ENCODE data around the gene GIGYF2. TPM values are rescaled to one million over a fixed set of nuclear protein-coding genes. Genes with fewer than 3 reads are reported as not detected.

The GIGYF2 gene
- total RNA-seq, 1 experiment from 2014 or later: 58.0 TPM

DNA sequence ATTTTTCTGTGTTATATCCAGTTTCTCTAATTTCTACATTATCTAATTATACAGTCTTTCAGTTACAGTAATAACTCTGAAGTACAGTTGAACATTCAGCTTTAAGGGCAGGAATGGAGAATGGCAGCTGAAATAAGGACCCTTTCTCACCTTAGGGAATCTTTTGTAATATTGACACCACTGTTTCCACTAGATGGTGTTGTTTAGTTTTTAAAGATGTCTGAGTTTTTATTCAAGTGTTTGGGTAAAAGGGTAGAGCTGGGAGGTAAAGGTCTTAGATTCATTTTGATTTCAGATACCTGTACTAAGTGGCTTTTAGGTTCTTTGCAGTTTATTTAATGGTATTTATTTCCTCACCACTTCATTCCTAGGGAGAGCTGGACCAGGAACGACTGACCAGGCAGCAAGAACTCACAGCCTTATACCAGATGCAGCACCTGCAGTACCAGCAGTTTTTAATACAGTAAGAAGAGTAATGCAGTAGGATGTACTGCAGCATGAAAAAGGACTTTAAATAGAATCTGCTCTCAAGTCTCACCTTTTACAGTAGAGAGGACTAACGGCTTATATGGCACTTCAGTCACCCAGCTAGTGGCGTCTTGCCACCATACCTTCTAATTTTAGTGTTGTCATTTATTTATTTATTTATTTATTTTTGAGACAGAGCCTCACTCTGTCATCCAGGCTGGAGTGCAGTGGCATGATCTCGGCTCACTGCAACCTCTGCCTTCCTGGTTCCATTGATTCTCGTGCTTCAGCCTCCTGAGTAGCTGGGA, 112.4 kb downstream of the GIGYF2 start:
- no peak for DNase-seq (ENCODE audit: low spot score)

DNA sequence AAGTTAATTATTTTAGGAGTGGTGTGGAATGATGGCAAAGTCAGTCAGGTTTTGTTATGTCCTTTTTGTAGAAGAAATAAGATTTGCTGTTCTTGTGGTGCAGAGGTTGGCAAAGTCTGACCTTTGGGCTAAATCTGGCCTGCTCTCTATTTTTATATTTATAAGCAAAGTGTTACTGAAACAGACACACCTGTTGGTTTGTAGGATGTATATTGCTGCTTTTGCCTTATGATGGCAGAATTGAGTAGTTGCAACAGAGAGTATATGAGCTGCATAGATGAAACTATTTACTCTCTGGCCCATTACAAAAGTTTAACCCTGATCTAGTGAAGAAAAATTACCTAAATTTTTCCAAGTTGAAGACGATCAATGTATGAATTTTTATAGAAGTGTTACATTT, 113.3 kb downstream of the GIGYF2 start:
- DNase-seq (ENCODE audit: low spot score): no peak

DNA sequence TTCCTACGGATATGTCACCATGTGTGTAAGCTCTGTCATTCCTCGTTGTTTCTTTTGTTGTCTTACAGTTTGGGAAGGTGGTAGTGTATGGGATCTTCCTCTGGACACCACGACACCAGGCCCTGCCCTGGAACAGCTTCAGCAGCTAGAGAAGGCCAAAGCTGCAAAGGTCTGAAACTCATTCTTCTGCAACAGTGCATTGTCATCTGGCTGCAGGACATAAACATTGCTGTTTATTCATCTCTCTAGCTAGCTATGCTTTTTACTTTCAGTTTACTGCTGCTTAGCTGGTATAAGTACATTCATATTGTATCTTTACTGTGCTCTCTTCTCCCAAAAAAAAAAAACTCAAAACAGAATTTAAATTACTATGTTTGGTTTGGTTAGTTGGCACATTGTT, 118.4 kb downstream of the GIGYF2 start:
- no peak for DNase-seq (ENCODE audit: low spot score)

DNA sequence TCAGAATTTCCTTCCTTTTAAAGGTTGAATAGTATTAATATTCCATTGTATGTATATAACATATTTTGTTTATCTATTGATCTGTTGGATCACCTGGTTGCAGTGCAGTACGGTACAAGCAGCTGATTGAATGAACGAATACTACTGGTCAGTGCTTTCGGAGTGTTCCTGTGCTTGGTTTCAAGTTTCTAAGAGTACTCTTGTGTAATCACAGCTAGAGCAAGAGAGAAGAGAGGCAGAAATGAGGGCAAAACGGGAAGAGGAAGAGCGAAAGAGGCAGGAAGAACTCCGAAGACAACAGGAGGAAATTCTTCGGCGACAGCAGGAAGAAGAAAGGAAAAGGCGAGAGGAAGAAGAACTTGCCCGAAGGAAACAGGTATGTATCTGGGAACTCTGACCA, 119.5 kb downstream of the GIGYF2 start:
- no peak for DNase-seq (ENCODE audit: low spot score)

DNA sequence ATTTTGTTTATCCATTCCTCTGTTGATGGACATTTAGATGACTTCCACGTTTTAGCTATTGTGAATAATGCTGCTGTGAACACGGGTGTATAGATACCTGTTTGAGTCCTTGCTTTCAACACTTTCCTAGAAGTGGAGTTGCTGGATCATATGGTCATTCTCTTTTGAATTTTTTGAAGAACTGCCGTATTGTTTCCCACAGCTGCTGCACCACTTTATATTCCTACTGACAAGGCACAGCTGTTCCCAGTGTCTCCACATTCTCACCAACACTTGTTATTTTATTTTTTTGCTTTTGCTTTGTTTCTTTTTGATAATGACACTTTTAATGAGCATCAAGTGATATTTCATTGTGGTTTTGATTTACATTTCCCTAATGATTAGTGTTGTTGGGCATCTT, 120.6 kb downstream of the GIGYF2 start:
- DNase-seq (ENCODE audit: low spot score): no peak

DNA sequence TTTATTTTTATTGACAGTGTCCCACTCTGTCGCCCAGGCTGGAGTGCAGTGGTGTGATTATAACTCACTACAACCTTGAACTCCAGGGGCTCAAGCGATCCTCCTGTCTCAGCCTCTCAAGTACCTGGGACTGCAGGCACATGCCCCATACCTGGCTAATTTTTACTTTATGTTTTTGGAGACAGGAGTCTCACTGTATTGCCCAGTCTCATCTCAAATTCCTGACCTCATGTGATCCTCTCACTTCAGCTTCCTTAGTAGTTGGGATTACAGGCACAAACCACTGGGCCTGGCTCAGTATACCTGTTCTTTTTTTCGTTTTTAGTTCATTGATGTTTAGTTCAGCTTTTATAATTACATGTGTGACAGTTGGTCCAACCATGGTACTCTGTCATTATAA, 132.9 kb downstream of the GIGYF2 start:
- no peak for DNase-seq (ENCODE audit: low spot score)

DNA sequence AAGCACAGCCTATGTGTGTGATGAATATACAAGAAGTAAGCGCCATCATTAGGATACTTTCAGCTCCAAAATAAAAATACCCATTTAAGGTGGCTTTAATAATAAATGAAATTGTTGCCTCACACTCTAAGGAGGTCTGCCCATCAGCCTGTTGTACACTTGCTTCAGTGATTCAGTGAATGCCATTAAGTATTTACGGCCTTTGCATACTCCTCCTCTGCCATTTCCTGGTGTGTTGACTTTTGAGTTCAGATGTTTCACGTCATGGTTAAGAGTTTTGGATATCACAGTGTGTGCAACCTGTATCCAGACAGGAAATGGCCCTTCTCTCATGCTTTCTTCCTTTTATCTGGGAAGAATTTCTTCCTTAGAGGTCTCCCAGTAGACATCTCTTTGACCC, 134.4 kb downstream of the GIGYF2 start:
- DNase-seq (ENCODE audit: low spot score): no peak

DNA sequence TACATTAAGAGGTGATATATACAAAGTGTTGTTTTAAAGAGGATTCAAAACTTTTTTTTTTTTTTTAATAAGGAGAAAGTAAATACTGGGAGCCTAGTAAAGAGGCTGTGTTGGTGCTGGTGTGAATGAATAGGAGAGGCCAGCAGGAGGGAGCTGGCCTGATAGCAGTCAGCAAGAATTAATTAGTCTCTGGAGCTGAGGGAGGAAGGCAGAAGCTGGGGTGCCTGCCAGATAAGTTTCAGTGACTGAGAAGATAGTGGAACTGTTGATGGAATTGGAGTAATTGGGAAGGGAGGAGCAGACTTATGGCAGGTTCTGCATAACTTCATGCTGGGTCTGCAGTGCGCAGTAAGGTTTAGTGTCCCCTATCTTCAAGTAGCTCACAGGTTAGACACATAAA, 136.7 kb downstream of the GIGYF2 start:
- DNase-seq (ENCODE audit: low spot score): no peak

DNA sequence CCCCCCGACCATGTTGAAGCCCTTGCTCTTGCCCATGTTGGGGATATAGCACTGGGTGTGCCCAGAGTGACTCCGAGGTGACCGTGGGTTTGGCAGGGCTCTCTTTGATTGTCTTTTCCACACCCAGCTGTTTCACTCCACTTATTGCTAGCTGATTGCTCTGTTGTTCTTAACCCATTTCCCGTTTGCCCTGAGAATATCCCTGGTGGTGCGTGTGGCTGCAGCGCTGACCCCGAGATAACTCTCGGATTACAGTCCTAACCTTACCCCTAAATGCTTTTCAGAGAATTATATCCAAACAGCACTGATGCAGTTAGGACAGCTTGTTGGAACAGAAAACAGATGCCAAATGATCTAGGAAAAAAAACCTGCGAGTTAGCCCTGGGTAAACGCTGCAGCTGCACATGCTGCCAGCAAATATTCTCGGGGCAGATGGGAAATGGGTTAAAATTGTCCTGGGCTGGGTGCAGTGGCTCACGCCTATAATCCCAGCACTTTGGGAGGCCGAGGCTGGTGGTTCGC, 138.6 kb downstream of the GIGYF2 start:
- no peak for DNase-seq (ENCODE audit: low spot score)

DNA sequence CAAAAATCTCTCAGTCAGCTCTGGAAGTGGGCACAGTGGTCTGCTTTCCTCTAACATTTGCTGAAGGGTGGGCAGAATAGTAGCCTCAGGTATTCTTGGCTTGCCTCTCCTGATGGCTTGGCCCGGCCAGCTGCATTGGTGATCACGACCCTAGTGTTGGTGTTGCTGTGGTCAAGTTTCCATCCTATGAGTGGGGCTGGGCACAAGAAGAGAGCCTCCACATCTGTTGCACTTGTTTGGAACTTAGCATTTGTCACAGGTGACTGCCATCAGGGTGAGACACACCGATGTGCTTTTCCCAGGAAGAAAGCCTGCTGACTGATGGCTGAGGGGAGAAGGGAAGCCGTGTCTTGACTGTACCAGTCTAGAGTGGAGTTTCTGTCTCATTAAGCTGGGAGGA, 139.8 kb downstream of the GIGYF2 start:
- DNase-seq (ENCODE audit: low spot score): no peak

DNA sequence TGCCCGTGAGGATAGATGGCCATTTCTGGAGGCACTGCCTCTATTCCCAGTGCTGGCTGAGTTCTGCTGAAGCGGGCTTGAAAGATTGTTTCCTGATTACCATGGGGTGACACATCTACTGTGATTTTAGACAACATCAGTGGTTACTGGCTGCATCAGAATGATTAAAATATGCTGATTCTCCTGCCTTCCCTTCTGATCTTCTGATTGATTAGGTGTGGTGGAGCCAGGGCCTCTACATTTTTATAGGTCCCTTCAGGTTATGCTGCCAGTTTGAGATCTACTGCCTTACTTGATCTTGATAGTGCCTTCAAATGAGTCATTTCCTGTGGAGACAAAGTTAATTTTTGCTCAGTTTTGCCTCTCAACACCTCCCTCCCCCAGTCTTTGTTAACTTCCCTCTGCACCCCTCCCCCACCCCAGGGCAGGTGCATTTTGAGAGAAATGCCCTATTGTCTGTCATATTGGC, 141.3 kb downstream of the GIGYF2 start:
- DNase-seq (ENCODE audit: low spot score): peak; percentile 81

DNA sequence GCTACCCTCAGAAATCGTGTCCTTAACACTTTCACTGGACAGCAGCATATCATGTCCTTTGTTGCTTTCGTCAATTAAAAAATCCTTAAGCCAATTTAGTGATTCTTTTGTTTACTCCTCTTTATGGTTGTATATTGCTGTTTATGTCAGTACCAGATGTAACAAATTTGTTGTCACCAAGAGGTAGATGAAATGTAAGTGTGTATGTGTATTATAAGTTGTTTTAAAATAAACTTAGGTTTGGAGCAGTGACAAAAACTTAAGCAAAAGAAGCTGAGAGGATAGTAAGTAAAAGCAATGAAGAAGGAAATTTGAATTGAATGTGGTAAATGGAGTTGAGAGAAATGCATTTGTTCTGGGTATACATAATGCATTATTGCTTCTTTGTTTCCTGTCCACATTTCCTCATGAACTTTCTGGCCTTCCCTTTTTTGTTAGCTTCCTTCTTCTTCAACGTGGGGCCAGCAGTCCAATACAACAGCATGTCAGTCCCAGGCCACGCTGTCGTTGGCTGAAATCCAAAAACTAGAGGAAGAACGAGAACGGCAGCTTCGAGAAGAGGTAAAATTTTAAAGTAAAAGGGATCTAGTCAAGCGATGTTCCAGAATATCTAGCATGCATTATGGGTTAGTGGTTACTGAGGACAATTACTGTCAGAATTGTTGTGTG, 142.4 kb downstream of the GIGYF2 start:
- no peak for DNase-seq (ENCODE audit: low spot score)

DNA sequence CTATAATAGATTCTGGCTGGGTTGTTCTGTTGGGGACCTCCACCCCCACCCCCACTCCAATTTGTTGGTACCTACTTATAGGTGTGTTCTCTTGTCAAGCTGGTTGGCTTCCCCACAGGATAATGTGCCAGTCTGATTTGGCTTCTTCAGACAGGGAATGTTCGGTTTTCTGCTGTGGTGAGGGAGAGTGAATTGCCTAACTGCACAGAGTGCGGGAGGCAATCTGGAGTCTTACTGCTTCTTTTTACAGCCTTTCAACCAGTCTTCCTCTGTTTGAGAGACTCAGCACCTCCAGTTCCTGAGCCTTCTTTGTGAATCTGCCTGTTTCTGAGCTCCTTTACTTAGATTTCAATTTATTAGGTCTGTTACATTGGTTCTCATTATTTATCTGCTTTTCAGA, 145.6 kb downstream of the GIGYF2 start:
- no peak for DNase-seq (ENCODE audit: low spot score)

DNA sequence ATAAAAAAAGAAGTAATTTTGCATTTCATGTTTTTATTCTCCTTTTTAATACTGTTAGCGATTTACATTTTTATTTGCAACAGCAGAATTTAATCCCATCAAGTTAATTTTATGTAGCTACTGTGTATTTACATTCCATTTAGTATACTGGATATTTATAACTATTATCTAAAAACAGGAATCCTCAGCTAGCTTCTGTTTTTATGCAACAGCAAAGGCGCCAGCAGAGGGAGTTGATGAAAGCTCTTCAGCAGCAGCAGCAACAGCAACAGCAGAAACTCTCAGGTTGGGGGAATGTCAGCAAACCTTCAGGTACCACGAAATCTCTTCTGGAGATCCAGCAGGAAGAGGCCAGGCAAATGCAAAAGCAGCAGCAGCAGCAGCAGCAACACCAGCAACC, 146.7 kb downstream of the GIGYF2 start:
- no peak for DNase-seq (ENCODE audit: low spot score)

DNA sequence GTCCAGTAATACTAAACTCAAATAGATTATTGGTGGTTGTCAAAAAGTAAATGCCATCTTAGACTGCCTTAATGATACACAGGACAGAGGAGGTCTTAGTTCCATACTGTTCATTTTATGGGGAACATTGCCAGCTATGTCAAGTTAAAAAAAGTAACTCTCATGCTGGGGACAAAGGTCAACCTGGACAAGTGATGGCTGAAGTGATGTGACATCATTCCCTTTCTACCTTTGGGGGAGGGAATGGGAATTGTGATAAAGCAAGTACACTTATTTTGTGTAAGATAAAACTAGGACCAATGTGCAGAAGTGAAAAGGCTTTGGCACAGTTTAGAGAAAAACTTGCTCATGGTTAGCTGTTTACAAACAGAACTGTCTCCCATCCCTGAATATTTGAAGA, 148.9 kb downstream of the GIGYF2 start:
- DNase-seq (ENCODE audit: low spot score): no peak

DNA sequence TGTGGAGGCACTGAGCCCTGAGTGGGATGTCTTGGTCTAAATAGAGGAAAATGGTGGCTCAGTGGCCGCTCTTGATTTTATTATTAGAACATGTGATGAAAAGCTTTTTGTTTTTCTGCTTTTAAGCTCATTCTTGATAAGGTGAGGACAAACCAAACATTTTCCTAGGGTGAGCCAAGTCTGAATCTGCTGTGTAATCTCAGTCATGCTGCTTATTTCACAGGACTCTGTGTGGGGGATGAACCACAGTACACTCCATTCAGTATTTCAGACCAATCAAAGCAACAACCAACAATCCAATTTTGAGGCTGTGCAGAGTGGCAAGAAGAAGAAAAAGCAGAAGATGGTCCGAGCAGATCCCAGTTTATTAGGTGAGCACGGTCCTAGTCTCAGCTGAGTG, 152.9 kb downstream of the GIGYF2 start:
- no peak for DNase-seq (ENCODE audit: low spot score)

DNA sequence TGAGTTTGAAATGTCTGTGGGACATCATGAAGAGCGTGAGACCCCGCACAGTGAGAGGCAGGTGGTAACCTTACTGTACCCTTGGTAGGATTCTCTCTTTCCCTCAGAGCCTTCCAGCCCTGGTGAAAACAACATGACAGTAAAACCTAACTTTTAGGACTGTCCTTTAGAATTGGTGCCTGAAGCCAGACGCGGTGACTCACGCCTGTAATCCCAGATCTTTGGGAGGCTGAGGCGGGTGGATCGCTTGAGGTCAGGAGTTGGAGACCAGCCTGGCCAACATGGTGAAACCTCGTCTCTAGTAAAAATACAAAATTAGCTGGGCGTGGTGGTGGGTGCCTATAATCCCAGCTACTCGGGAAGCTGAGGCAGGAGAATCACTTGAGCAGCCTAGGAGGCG, 154.9 kb downstream of the GIGYF2 start:
- DNase-seq (ENCODE audit: low spot score): peak; percentile 23

DNA sequence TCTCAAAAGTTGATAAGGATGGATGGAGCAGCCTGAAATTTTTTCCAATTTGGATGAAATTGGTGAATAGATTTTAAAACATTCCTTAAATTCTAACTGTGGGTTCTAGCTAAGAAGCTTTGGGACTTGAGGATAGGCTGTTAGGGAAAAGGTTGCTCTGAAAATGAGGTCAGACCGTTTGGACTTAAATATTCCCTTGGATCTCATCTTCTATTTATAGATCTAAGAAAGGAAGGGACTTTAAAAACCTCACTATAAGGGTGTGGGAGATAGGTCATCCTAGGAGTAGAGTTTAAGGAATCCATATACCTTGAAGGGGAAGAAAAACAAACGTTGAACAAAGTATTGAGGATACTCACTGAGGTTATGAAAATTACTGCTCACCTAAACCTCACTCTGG, 155.5 kb downstream of the GIGYF2 start:
- no peak for DNase-seq (ENCODE audit: low spot score)

DNA sequence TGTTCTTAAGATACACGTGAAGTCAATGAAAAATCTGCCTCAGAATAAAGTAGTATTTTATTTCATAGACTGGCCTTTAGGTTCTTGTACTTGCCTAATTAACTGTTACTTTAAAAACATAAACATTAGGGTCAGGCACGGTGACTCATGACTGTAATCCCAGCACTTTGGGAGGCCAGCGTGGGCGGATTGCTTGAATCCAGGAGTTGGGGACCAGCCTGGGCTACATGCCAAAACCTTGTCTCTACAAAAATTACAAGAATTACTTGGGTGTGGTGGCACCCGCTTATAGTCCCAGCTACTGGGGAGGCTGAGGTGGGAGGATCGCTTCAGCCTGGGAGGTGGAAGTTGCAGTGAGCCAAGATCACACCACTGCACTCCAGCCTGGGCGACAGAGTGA, 157.0 kb downstream of the GIGYF2 start:
- DNase-seq (ENCODE audit: low spot score): peak; percentile 87

DNA sequence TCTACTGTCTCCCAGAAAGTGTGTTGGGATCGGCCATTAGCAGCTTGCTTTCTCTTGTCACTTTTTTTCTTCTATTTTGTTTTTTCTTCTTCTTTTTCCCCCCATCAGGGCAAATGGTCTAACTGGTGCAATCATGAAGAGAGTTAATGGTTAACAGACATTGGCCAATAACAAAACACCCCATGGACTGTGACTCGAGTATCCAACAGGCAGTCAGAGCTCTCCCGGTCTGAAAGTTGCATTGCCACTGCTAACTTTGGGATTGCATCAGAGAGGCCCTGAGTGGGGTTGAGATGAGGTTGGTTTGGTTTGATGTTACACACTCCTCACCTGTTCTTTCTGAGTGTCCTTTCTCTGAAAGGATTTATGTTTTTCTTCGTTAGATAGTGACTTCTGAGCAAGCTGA, 160.0 kb downstream of the GIGYF2 start:
- no peak for DNase-seq (ENCODE audit: low spot score)

DNA sequence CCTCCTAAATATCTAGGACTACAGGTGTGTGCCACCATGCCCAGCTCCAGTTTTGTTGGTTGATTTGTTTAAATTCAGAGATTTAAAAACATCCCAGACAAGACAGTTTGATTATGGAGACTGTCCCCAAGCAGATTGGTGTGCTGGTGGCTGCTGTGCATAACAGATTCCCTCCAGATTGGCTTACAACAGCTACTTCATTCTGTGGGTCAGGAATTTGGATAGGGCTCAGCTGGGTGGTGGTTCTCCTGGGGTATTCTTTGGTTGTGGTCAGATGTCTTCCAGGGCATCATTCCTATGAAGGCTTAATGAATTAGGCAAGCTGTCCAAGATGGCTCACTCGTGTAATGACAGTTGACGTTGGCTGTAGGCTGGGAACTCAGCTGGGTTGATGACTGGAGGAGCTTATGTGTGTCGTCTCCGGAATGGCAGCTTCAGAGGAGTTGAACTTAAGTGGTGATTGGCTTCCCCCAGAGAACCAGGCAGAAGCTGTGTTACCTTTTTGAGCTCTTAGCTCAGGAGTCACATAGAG, 162.3 kb downstream of the GIGYF2 start:
- no peak for DNase-seq (ENCODE audit: low spot score)

DNA sequence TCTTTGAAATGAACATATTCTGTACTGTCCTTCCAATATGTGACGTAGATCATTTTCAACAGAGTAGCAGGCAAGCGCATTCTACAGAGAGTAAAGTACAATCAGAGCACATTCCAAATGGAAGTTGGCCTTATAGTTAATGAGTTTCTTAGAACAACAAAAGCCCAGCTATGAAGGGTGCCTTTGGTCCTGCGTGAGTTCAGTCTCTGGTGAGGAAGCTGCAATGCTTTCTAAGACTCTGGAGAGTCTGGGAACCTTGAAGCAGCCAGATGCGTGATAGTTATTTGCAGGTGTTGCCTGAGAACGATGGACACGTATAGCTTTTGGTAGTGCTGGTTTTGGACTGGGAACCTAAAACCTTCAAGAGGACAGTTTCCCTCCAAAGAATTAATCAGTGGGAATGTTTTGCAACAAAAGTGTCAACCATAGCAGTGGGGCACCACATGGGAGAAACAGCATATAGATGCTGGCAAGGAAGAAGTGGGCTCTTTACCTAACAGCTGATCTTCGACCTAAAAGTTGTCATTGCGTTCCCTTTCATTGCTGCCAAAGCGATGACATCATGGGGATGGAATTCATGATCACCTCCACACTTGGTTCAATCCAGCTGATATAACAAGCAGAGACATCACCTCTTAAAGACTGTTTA, 163.6 kb downstream of the GIGYF2 start:
- DNase-seq (ENCODE audit: low spot score): no peak

DNA sequence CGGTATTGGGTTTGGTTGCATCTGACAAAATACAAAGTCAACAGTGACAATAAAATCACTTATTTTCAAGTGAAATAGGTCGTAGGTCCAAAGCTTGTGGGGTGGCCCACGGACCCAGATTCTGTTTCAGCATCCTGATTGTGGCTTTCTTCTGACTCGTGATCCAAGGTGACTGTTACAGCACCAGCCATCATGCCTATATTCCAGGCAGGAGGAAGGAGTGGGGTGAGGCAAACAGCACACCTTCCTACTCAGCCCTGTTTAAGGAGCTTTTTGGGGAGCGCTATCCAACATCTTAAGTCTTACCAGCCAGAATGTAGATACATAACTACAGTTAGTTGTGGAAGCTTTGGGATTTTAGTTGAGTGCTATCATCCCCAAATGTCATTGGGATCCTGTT, 164.2 kb downstream of the GIGYF2 start:
- no peak for DNase-seq (ENCODE audit: low spot score)

All from A172 (cell line).